HepG2 (cell line): Measurements from ENCODE around the gene INO80B. TPM values are rescaled to one million over a fixed set of nuclear protein-coding genes. Genes with fewer than 3 reads are reported as not detected.

ENCODE experiments used
- ARNT2 ChIP-seq: sonication (generic); formaldehyde crosslinking; IDR thresholded peaks from 2 replicates; pipeline ENCODE4 v1.8.0; 2022; ENCODE audit warnings: mild to moderate bottlenecking, low read depth, missing genetic modification reagents, moderate library complexity
- ATRX ChIP-seq: sonication (generic); formaldehyde crosslinking; IDR thresholded peaks from 2 replicates; pipeline ENCODE4 v1.4.0; 2020; ENCODE audit warnings: missing genetic modification reagents, borderline replicate concordance
- ELF1 ChIP-seq: sonication (generic); formaldehyde crosslinking; IDR thresholded peaks from 2 replicates; pipeline ENCODE4 v1.4.0; 2020; ENCODE audit warnings: missing genetic modification reagents
- HDAC1 ChIP-seq: sonication (generic); formaldehyde crosslinking; IDR thresholded peaks from 2 replicates; pipeline ENCODE4 v1.5.1; 2020; ENCODE audit warnings: mild to moderate bottlenecking, missing genetic modification reagents
- HOXA3 ChIP-seq: sonication (generic); formaldehyde crosslinking; IDR thresholded peaks from 2 replicates; pipeline ENCODE4 v1.5.0; 2020; ENCODE audit warnings: missing genetic modification reagents
- IRX3 ChIP-seq: sonication (generic); formaldehyde crosslinking; IDR thresholded peaks from 2 replicates; pipeline ENCODE4 v1.8.1; 2023; ENCODE audit warnings: mild to moderate bottlenecking, low read depth, missing genetic modification reagents, borderline replicate concordance
- MTF2 ChIP-seq: sonication (generic); formaldehyde crosslinking; IDR thresholded peaks from 2 replicates; pipeline ENCODE4 v1.5.0; 2020; ENCODE audit warnings: missing genetic modification reagents, borderline replicate concordance
- NR1H2 ChIP-seq: sonication (generic); formaldehyde crosslinking; IDR thresholded peaks from 2 replicates; pipeline ENCODE4 v1.8.1; 2022; ENCODE audit warnings: low read depth, missing genetic modification reagents, borderline replicate concordance
- PAWR ChIP-seq: sonication (generic); formaldehyde crosslinking; IDR thresholded peaks from 2 replicates; pipeline ENCODE4 v1.4.0; 2020; ENCODE audit warnings: missing genetic modification reagents, mild to moderate bottlenecking, borderline replicate concordance
- POLR2A ChIP-seq, 2 experiments: IDR thresholded peaks; 2 replicates each; pipeline ENCODE4 v1.6.1; 2011; ENCODE audit warnings: low read depth in 2 of 2, low read length in 2 of 2, mild to moderate bottlenecking in 1 of 2, moderate library complexity in 1 of 2; ENCODE audit not compliant: insufficient read depth in 1 of 2
- SALL1 ChIP-seq: sonication (generic); formaldehyde crosslinking; IDR thresholded peaks from 2 replicates; pipeline ENCODE4 v1.8.0; 2022; ENCODE audit warnings: mild to moderate bottlenecking, missing genetic modification reagents
- TBL1XR1 ChIP-seq: fragments of 150-350 bp; IDR thresholded peaks from 2 replicates; pipeline ENCODE4 v1.6.1; 2014; ENCODE audit warnings: borderline replicate concordance, low read length; ENCODE audit not compliant: partially characterized antibody
- YY1 ChIP-seq: IDR thresholded peaks from 2 replicates; pipeline ENCODE4 v1.6.1; 2011; ENCODE audit warnings: low read length, low read depth, moderate library complexity, mild to moderate bottlenecking; ENCODE audit not compliant: insufficient read depth, insufficient replicate concordance
- ZNF3 ChIP-seq: IDR thresholded peaks from 2 replicates; pipeline ENCODE4 v1.7.0; 2017; ENCODE audit warnings: inconsistent platforms
- ZNF350 ChIP-seq: sonication (generic); formaldehyde crosslinking; IDR thresholded peaks from 2 replicates; pipeline ENCODE4 v1.4.0; 2020; ENCODE audit warnings: mild to moderate bottlenecking, low read depth, missing genetic modification reagents, borderline replicate concordance
- ZNF782 ChIP-seq: sonication (generic); formaldehyde crosslinking; IDR thresholded peaks from 2 replicates; pipeline ENCODE4 v1.4.0; 2020; ENCODE audit warnings: missing genetic modification reagents, mild to moderate bottlenecking, borderline replicate concordance
- ZSCAN31 ChIP-seq: sonication (generic); formaldehyde crosslinking; IDR thresholded peaks from 2 replicates; pipeline ENCODE4 v1.5.0; 2020; ENCODE audit warnings: low read depth, mild to moderate bottlenecking, missing genetic modification reagents
- polyA plus RNA-seq, 8 experiments: library from polyadenylated mRNA; depleted of rRNA in 3 of 8; stranded (reverse) in 7 of 8; unstranded in 1 of 8; fragments of >200 nt; fragmentation: Illumina TruSeq in 4 of 8; extraction: Trizol in 4 of 8; gene quantifications; 2 replicates each; pipeline versions ENCODE4 v1.2.1 to v1.2.3, GENCODE V29; 2011 to 2016; ENCODE audit warnings: low read depth in 4 of 8, missing spikeins in 1 of 8, mixed read lengths in 1 of 8; ENCODE audit not compliant: insufficient read depth in 1 of 8
- total RNA-seq, 5 experiments: library from RNA; depleted of rRNA; stranded (reverse); fragments of >200 nt; fragmentation: Illumina TruSeq; extraction: Trizol; gene quantifications; 2 replicates each; pipeline ENCODE4 v1.2.3, GENCODE V29; 2016; ENCODE audit warnings: low read depth in 1 of 5
- TF ChIP-seq, protein P1 (sequence below): sonication (generic); formaldehyde crosslinking; IDR thresholded peaks from 2 replicates; pipeline ENCODE4 v1.5.0; 2020; ENCODE audit warnings: mild to moderate bottlenecking, missing genetic modification reagents
- TF ChIP-seq, protein P2 (sequence below): IDR thresholded peaks from 2 replicates; pipeline ENCODE4 v1.6.1; 2016; ENCODE audit warnings: low read depth, borderline replicate concordance
- TF ChIP-seq, protein P3 (sequence below): sonication (generic); formaldehyde crosslinking; IDR thresholded peaks from 2 replicates; pipeline ENCODE4 v1.5.1; 2020; ENCODE audit warnings: missing genetic modification reagents, mild to moderate bottlenecking, borderline replicate concordance
- TF ChIP-seq, protein P4 (sequence below): sonication (generic); formaldehyde crosslinking; conservative IDR thresholded peaks from 2 replicates; pipeline ENCODE4 v1.8.0; 2022; ENCODE audit warnings: low read depth, missing genetic modification reagents
- TF ChIP-seq, protein P5 (sequence below): sonication (generic); formaldehyde crosslinking; IDR thresholded peaks from 2 replicates; pipeline ENCODE4 v1.4.0; 2020; ENCODE audit warnings: missing genetic modification reagents

The INO80B gene
- total and polyA plus RNA-seq, 2 of the 13 experiments (the other 11 are each of a cell fraction or from before 2014, with no cell fraction given) = 6.2 to 14.5 TPM

DNA sequence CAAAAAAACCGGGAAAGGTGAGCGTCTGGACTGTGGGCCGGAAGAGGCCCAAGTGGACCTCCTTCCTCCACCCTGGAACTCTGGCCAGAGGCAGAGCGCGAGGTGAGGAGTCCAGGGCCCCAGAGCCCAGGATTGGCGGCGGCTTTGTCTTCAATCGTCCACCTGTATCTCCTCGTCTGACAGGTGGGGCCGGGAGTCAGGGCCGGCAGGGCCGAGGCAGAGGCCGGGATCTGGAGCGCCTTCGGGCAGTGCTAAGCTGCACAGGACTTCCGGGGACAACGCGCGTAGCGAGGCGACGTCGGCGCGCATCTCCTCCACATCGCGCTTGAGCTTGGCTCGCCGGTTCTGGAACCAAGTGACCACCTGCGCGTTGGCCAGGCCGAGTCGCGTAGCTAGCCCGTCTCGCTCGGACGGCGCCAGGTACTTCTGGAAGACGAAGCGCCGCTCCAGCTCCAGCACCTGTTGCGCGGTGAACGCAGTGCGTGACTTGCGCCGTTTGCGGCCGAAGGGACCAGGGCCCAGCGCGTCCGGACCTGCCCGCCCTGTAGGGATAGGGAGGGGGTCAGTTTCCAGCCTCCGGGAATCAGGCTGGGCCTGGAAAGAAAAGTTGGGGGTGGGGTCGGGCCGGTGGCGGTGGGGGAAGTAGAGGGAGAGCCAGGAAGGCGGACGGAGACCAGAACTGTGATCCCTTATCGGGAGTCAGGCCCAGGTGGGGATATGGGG, 43.1 kb downstream of the INO80B start (continued):
- TF ChIP-seq PAWR (CRISPR knock-in tag) = peak; percentile 22; the same call in 1 of the 2 replicates
- TF ChIP-seq POLR2A (IDR thresholded peaks at IDR 0.05; ENCODE audit: insufficient read depth in 1 of 2, low read depth in 2 of 2, low read length in 2 of 2) = 0 out of 4 replicates have a peak, but pooled peaks of 1 of the 2 experiments have one; percentile 4
- TF ChIP-seq NR1H2 (CRISPR knock-in tag) = no peak
- 0 out of 2 replicates have a peak, but pooled peaks have one; percentile 45 for TF ChIP-seq MTF2 (CRISPR knock-in tag)
- TF ChIP-seq ZNF350 = no peak
- TF ChIP-seq ARNT2 (CRISPR knock-in tag) = 0 out of 2 replicates have a peak, but pooled peaks have one; percentile 22
- TF ChIP-seq ZNF3 (CRISPR knock-in tag) = no peak
- 0 out of 2 replicates have a peak, but pooled peaks have one; percentile 25 for TF ChIP-seq HDAC1 (CRISPR knock-in tag)
- peak; percentile 76; the same call in 1 of the 2 replicates for TF ChIP-seq IRX3
- TF ChIP-seq HOXA3 (CRISPR knock-in tag) = peak; percentile 67
- TF ChIP-seq, protein P1, sequence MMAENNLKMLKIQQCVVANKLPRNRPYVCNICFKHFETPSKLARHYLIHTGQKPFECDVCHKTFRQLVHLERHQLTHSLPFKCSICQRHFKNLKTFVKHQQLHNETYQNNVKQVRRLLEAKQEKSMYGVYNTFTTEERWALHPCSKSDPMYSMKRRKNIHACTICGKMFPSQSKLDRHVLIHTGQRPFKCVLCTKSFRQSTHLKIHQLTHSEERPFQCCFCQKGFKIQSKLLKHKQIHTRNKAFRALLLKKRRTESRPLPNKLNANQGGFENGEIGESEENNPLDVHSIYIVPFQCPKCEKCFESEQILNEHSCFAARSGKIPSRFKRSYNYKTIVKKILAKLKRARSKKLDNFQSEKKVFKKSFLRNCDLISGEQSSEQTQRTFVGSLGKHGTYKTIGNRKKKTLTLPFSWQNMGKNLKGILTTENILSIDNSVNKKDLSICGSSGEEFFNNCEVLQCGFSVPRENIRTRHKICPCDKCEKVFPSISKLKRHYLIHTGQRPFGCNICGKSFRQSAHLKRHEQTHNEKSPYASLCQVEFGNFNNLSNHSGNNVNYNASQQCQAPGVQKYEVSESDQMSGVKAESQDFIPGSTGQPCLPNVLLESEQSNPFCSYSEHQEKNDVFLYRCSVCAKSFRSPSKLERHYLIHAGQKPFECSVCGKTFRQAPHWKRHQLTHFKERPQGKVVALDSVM (CRISPR knock-in tag) = peak; percentile 16; the same call in 1 of the 2 replicates
- TF ChIP-seq TBL1XR1 = no peak
- TF ChIP-seq SALL1 = peak; percentile 24; the same call in 1 of the 2 replicates
- TF ChIP-seq, protein P2, sequence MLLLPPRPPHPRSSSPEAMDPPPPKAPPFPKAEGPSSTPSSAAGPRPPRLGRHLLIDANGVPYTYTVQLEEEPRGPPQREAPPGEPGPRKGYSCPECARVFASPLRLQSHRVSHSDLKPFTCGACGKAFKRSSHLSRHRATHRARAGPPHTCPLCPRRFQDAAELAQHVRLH (CRISPR knock-in tag) = 0 out of 2 replicates have a peak, but pooled peaks have one; percentile 30
- TF ChIP-seq, protein P3, sequence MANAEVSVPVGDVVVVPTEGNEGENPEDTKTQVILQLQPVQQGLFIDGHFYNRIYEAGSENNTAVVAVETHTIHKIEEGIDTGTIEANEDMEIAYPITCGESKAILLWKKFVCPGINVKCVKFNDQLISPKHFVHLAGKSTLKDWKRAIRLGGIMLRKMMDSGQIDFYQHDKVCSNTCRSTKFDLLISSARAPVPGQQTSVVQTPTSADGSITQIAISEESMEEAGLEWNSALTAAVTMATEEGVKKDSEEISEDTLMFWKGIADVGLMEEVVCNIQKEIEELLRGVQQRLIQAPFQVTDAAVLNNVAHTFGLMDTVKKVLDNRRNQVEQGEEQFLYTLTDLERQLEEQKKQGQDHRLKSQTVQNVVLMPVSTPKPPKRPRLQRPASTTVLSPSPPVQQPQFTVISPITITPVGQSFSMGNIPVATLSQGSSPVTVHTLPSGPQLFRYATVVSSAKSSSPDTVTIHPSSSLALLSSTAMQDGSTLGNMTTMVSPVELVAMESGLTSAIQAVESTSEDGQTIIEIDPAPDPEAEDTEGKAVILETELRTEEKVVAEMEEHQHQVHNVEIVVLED (CRISPR knock-in tag) = peak; percentile 34; the same call in 1 of the 2 replicates
- TF ChIP-seq, protein P4, sequence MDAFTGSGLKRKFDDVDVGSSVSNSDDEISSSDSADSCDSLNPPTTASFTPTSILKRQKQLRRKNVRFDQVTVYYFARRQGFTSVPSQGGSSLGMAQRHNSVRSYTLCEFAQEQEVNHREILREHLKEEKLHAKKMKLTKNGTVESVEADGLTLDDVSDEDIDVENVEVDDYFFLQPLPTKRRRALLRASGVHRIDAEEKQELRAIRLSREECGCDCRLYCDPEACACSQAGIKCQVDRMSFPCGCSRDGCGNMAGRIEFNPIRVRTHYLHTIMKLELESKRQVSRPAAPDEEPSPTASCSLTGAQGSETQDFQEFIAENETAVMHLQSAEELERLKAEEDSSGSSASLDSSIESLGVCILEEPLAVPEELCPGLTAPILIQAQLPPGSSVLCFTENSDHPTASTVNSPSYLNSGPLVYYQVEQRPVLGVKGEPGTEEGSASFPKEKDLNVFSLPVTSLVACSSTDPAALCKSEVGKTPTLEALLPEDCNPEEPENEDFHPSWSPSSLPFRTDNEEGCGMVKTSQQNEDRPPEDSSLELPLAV = 0 out of 2 replicates have a peak, but pooled peaks have one; percentile 44
- peak; percentile 63 for TF ChIP-seq ELF1
- TF ChIP-seq ZSCAN31 (CRISPR knock-in tag) = peak; percentile 74
- peak; percentile 20 for TF ChIP-seq YY1
- no peak; the same call in 1 of the 2 replicates for TF ChIP-seq ZNF782 (CRISPR knock-in tag)
- 0 out of 2 replicates have a peak, but pooled peaks have one; percentile 12 for TF ChIP-seq ATRX (CRISPR knock-in tag)
- TF ChIP-seq, protein P5, sequence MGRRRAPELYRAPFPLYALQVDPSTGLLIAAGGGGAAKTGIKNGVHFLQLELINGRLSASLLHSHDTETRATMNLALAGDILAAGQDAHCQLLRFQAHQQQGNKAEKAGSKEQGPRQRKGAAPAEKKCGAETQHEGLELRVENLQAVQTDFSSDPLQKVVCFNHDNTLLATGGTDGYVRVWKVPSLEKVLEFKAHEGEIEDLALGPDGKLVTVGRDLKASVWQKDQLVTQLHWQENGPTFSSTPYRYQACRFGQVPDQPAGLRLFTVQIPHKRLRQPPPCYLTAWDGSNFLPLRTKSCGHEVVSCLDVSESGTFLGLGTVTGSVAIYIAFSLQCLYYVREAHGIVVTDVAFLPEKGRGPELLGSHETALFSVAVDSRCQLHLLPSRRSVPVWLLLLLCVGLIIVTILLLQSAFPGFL (CRISPR knock-in tag) = 0 out of 2 replicates have a peak, but pooled peaks have one; percentile 64
